Measurements from ENCODE around the gene MAD1L1. TPM values are rescaled to one million over a fixed set of nuclear protein-coding genes. Genes with fewer than 3 reads are reported as not detected.
A peak's percentile ranks its signal among the peaks of the same experiment; 100 is the strongest.

The MAD1L1 gene
- total RNA-seq, 1 experiment from 2014 or later = 43.8 TPM

GRCh38 chr7:2261611-2262010 lies 28.9 kb upstream of the MAD1L1 start:
- peaks cover 18% of the 10 kb centered on the region for H3K36me3 Mint-ChIP-seq
- H3K27me3 Mint-ChIP-seq (ENCODE audit: low read depth) = no peaks in the 10 kb centered on the region
- no peak overlapping the region for H3K4me3 Mint-ChIP-seq
- no peaks in the 10 kb centered on the region for H3K9me3 Mint-ChIP-seq
- TF ChIP-seq PRDM15 (CRISPR knock-in tag; IDR thresholded peaks at IDR 0.05) (no peak), ZNF232 (CRISPR knock-in tag; IDR thresholded peaks at IDR 0.05) (no peak), MAX (CRISPR knock-in tag; IDR thresholded peaks at IDR 0.05) (no peak), CREB1 (CRISPR knock-in tag; IDR thresholded peaks at IDR 0.05) (no peak), MYBL2 (CRISPR knock-in tag; IDR thresholded peaks at IDR 0.05) (no peak), ATF6 (CRISPR knock-in tag; IDR thresholded peaks at IDR 0.05) (no peak), KAT7 (CRISPR knock-in tag; IDR thresholded peaks at IDR 0.05; ENCODE audit: borderline replicate concordance) (no peak), ZNF416 (CRISPR knock-in tag; IDR thresholded peaks at IDR 0.05) (no peak), NR1H2 (CRISPR knock-in tag; IDR thresholded peaks at IDR 0.05) (no peak), STAT6 (CRISPR knock-in tag; conservative IDR thresholded peaks at IDR 0.05; ENCODE audit: low read depth) (no peak), ZNF263 (CRISPR knock-in tag; IDR thresholded peaks at IDR 0.05; ENCODE audit: low read depth) (no peak), RORB (CRISPR knock-in tag; IDR thresholded peaks at IDR 0.05) (no peak), FOXK1 (CRISPR knock-in tag; IDR thresholded peaks at IDR 0.05) (no peak), TEAD1 (CRISPR knock-in tag; IDR thresholded peaks at IDR 0.05) (no peak), ZNF396 (CRISPR knock-in tag; IDR thresholded peaks at IDR 0.05; ENCODE audit: borderline replicate concordance) (no peak), ATF2 (CRISPR knock-in tag; IDR thresholded peaks at IDR 0.05; ENCODE audit: borderline replicate concordance, low read depth) (no peak), OVOL2 (CRISPR knock-in tag; IDR thresholded peaks at IDR 0.05; ENCODE audit: borderline replicate concordance) (no peak), HMGXB4 (CRISPR knock-in tag; IDR thresholded peaks at IDR 0.05) (no peak)
- H3K4me1 Mint-ChIP-seq = no peaks in the 10 kb centered on the region
- ATAC-seq = no peak
- peak overlapping the region; percentile 65; the same call in 1 of the 2 replicates for H3K27ac Mint-ChIP-seq
- no peak for DNase-seq (ENCODE audit: low spot score)
- POLR2A ChIA-PET = no interaction called here
- CTCF ChIA-PET = interaction anchor here (1.7 kb wide), 1 partner anchor 86 kb away, joined by 7 read pairs; no protein-coding TSS in a partner anchor
